Fibroblast of peridontal ligament (primary cell): ENCODE results near the gene RBP3.
A peak's percentile ranks its signal among the peaks of the same experiment; 100 is the strongest.
"Not testable (repeated sequence)": the region's sequence is repeated elsewhere in the genome, so short reads cannot be mapped to it uniquely, and the experiment has no call there.

Source experiments
- DNase-seq: peaks from one replicate; pipeline ENCODE4 v3.0.0-alpha.2; 2010; ENCODE audit errors: extremely low read depth

Gene RBP3

DNA sequence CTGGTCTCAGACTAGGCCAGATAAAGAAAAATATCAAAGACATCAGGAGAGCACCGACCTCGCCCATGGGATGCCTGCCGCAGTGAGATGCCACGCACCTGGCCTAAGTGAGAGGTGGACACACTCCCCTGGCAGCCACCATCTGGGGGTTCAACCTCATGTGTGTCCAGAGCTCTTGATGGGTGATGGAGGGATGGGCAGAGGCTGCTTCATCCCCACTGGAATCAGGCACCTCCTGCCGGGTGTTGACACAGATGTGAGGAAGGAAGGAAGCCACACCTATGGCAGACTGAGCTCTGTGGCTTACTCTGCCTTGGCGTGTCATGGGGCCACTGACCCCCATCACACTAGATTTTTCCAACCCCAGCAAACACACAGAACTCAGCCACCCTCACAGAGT is 24.6 kb downstream of the RBP3 start:
- no peak for DNase-seq

DNA sequence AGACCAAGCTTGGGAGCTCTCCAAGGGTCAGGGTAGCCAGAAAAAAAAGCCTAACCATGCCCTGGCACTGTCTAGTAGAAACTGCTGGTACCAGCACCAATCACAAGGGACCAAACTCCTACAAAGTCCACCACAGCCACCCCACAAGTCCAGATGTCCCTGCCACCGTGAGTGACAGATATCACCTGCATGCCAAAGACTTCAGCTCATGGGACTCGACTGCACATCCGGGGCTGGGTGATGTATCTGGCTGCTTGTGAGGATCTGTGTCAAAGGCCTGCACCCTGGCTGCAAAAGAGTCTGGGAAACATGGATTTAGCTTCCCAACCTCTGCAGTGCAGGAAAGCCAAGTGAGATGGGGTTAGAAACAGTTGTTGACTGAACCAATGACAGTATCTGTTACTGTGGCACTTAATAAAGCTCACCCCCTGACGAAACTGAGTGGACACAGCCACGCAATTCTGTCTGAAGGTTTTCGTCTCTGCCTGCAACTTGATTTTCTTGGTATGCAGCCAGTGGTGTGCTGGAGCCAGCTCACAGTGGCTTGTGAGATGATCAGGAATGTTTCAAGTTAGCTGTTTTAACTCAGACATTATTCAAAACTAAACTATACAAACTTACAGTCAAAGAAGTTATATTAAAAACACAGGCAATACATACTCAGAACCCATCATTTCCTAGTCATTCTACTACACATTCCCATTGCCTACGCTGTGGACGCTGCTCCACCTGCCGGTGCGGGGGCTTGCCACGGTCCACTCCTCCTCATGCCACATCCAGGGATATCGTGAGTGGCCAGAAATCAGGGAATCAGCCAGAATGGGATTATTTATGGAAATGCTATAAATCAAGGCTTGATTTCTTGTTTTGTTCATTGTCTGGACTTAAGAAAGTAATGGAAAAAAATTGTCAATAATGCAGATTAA is 26.7 kb downstream of the RBP3 start:
- peak; percentile 87 for DNase-seq

DNA sequence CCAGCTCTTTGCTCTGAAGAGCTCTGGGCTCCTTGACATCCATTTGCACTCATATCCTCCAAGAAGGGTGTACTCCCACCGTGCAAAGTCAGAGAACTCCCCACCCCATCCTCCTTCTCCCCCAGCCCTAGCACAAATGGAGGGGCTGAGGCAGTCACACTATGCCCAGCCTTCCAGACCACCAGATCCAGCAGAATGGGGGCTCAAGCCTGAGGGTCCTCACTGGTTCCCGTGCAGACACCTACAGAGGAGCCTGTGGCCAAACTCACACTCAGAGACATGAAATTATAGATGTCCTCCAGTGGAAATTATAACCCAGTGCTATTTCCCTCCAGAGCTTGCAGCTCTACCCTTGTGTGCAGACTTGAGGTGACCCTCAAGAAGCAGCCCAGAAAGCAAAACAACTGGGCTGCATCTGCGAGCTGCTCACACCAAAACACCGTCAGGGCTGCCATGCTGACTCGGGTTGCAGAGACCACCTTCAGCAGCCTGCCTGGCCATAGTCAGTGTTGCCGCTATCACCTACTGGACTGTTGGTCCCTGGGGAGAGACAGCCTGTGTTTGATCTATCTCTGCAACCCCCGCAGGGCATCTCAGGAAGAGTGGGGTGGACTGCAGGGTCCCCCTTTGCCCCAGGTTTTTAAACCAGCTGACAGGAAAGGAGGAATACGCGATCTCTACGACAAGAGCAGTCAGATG is 28.5 kb downstream of the RBP3 start:
- no peak for DNase-seq

DNA sequence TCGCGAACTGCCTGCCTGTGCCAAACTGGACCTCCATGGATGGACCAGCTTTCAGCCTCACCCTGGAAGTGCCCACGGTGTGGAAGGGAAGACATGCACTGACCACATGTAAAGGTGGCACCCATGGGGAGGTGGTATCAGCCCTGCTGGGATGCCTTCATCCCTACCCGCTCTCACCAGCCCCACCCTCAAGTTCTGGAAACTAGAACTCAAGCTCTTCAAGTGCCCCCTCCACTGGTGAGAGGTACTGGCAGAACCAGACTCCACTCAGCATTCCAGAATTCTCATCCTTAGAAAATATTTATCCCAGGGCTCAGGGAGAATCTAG is 30.0 kb downstream of the RBP3 start:
- no peak for DNase-seq

DNA sequence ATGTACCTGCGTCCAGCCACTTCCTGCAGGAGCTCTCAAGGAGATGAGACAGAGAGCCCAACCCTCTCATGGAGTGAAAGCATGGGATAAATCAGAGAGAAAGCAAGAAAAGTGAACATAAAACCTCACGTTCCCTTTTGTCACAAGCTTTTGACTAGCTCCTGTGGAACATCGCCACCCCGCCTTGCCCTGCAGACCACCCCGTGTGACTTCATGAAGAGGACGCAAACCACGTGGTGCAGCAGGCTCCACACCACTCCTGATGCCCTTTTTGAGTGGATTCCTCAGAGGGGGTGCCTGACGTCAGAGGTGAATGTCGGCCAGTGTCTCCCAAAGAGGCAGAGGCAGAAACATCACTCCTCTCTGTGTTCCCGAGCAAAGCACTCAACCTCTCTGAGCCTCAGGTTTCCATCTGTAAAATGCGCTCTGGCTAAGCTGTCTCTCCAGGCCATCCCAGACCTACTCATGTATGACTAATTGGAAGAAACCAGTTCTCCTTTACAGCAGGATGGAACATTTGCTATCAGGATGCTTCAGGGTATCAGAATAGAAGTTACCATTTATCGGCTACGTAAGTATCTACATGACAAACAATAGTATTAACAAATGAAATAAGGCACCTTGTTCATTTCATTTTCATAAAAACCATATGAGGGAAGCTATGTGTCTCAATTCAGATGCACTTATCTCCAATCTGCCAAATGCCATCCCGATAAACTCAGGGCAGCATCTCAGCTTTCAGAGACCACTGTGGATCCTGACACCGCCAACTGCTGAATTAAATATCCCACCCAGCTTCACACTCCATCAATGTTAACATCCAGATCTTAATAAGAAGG is 30.7 kb downstream of the RBP3 start:
- DNase-seq: no peak

DNA sequence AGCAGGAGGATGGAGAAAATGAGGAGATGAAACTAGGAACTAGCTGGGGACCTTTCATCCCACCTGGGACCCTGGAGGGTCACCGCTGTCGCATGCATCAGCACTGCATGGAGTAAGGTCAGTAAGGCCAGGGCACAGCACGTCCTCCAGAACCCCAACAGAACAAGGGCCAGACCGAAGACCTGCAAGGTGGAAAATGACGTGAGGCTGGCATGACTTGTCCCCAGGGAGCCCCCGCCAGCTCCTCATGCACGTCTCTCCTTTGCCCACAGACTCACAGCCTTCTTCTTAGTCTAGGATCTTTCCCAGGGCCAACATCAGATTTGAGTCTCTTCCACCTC is 31.3 kb downstream of the RBP3 start:
- DNase-seq: no peak

DNA sequence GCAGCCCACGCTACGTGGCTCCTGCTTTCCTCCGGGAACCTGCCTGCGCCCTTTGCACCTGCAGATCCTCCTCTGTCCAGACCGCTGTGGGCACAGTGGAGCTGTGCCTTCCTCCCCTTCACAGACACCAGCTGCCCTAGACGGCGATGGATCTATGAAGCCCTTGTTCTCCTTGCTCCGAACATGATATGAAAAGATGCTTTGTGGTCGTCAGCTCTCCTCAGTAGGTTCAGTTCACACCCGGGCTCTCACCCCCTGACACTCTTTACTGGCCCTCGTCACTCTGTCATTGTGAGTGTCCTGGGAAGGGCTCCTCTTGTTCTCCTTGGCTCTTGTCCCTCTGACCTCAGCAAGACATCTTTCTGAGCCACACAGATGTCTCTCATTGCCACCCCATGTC is 31.7 kb downstream of the RBP3 start:
- DNase-seq: no peak

DNA sequence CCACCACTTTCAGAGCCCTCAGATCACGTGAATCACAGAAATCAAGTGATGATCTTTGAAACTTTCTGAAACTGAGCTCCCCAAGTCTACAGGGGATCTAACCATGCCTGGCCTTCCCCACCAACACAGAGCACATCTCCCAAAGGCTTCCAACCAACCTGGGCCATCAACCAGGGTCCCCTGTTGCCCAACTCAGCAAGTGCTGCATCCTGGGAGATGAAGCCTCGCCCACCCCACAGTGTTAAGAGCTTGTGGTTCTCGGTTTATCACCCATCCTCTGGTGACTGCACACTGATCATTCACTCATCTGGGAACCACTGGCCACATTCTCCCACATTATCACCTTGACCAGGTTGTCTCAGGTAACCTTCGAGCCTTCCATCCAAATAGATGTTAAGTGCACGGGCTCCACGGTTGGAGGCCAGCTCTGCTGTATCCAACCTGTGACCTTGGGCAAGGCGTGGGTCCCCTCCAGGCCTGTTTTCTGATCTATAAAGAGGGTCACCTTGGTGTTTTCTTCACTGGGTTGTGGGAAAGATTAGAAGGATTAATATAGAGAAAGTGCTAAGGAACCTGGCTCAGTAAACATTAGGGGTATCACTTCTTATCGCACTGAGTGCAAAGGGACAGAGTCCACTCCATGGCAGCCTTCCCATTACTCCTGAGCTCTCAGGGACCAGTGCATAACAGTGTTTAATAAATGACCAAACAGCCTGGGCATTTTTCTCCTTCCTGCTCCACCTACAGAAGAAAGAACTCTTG is 32.4 kb downstream of the RBP3 start:
- no peak for DNase-seq

DNA sequence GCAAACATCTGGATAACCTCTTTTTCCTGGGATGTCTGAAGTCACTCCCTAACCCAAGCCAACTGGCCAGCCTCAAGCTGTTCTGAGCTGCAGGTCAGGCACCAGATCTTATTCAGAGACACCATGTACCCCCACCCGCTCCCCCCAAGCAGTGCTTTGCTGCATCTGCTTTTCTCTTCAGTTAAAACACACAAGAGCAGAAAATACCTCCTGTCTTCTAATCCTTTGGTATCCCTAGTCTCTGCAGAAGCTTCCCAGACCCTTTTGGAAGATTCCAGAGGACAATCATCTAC is 32.9 kb downstream of the RBP3 start:
- no peak for DNase-seq

DNA sequence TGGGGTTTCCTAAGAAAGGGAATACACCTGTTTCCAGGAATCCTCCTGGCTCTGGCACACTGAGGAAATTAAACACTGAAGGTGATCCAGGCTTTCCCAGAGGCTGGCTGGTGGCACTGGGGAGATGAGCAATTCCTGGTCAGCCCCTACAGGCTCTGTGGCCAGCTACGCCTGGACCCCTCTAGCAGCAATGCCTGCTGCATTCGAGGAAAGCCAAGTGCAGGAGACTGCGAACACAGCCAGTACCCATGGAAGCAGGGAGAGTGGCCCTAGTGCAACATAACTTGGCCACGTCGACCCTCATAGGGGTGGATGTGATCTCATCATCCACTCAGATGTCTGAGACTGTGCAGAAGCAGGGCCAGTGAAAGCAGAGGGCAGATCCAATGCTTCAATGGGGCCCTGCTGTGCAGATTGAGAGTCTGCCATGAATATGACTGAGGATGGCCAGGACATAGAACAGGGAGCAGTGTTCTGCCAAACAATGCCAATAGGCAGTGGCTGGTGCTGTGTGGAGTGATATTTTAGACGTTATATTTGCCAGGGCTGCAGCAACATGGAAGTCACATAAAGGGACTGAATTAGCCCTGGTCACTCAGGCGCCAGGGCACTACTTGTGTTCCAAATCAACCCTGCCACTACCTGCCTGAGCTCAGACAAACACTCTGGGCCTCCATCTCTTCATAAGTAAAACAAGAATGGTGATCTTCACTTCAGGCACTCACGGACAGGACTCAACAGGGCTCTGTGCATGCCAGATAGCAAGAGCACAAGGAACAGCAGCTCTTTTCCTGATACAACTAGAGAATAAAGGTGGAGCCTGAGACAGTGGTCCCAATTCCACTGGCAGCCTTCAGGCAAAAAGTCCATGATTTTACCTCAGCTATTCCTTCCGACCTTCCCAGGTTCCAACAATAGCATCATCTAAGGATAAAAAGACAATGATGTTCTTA is 33.5 kb downstream of the RBP3 start:
- DNase-seq: no peak

DNA sequence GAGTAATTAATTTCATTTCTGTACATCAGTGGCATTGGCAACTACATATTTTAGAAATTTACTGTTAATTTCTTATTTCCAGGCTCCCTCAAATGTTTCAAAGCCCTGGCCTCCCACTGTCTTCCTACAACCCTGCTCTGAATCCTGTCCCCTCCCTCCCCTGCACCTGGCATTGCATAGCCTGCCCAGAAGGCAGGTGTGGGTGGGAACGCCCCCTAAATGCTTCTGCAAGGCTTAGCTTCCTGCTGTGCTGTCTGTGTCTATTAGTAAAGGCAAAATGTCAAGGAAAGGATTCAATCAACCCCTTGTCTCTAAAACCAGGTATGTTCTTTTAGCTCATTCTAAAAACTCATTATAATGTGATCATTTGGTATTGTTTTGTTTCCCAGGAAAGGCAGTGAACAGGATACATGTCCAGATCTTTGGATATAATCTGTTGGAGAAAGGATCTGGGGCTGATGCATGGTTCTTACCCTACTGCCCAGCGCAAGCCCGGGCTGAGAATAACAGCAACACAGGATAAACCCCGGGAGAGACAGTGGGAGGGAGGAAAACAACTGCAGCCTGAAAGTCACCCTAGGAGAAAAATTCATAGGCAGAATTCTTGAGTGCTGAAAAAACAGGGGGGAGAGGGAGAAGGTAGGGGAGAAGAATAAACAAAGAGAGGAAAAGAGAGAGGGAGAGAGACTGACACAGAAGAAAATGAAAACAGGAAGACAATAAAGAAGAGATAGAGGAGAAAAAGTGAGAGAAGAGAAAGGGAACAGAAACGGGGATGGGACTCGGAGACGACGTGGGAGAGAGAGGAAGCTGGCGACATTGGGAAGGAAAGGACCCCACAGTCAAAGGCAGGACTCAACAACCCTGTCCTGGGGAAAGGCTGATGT is 35.3 kb downstream of the RBP3 start:
- DNase-seq: no peak

DNA sequence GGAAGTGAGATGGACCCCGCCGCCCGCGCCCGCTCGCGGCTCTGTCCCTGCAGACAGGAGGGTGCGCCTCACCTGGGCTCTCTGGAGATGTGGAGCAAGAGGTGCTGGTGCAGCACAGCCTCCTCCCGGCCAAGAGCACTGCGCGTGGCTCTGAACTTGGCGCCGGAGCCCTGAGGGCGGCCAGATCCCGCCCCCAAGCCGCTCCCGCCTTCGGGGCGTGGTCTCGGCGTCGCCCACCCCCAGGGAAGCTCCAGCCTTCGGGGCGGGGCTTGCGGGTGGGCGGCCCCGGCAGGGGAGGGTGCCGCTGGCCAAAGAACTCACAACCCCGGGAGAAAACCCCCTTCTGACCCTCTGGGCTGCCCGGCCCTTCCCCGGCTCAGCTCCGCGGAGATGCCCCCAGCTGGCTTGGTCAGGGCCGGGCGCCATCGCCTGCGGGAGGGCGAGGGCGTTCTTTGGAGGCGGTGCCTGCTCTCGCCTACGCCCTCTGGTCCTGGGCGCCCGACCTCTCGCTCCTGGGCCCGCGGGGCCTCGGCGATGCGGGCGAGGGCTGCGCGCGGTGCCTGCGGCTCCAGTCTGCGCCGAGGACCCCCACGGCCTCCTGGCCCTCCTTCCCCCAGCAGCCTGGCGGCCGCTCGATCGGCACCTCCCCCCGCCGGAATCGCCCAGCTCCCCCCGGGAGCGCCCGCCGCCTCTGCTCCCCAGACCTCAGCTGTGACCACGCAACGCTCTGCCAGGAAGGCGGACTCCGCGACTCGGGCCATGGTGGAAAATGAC is 36.2 kb downstream of the RBP3 start, which contains the start of gene ZNF488:
ZNF488 (minus strand) TSS at position 146 of the 774 bp plus-strand sequence. CDS start 15,464 bp downstream, outside the sequence.
- peak; percentile 56 for DNase-seq

DNA sequence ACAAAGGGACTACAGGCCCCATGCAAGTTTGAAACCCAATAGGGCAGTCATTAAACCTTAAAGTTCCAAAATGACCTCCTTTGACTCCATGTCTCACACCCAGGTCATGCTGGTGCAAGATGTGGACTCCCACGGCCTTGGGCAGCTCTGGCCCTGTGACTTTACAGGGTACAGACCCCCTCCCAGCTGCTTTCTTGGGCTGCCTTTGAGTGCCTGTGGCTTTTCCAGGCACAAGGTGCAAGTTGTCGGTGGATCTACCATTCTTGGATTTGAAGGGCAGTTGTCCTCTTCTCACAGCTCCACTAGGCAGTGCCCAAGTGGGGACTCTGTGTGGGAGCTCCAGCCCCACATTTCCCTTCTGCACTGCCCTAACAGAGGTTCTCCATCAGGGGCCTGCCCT is 37.9 kb downstream of the RBP3 start:
- DNase-seq: not testable (repeated sequence)

DNA sequence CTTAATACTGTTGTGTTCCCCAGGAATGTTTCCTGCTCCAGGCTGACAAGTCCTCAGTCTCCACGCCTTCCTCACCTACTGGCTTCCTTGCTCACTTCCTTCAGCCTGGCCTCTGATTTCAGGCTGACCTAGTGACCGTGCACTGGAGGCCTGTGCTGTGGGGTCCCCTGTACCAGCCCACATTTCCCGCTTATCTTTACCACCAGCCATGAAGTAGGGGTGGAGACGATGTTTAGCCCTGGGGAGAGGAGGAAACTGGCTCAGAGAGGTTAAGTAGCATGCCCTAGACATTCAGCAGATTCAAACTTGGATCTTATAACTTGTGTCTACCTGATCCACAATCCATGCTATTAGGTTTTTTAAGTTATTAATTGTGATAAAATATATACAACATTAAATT is 40.7 kb downstream of the RBP3 start:
- DNase-seq: no peak

DNA sequence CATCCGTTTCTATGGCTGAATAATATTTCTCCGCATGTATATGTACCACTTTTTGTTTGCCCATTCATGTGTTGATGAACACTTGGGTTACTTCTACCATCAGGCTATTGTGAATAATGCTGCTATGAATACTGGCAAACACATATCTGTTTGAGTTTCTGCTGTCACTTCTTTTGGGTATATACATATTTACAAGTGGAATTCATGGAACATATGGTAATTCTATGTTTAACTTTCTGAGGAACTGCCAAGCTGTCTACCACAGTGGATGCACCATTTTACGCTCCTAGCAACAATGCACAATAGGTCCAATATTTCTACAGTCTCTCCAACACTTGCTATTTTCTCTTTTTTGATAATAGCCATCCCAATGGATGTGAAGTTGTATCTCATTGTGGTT is 41.5 kb downstream of the RBP3 start:
- DNase-seq: no peak

DNA sequence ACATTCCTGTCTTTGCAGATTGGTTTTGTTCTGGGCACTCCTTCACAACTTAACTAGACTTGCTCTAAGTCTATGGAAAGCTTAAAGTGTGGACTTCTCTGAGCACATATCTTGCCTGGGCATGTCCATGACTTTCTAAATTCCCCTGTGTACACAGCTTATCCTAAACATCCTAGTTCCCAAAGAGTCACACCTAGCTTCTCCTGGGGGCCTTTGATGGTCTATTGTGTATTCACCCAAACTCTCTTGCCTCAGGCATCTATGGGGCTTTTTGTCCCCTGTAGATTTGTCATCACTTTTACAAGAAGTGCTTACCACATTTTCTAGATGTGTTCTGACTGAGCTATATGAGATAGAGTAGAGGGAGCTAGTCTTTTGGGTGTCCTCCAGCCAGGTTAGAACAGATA is 48.2 kb downstream of the RBP3 start:
- DNase-seq: peak; percentile 20

DNA sequence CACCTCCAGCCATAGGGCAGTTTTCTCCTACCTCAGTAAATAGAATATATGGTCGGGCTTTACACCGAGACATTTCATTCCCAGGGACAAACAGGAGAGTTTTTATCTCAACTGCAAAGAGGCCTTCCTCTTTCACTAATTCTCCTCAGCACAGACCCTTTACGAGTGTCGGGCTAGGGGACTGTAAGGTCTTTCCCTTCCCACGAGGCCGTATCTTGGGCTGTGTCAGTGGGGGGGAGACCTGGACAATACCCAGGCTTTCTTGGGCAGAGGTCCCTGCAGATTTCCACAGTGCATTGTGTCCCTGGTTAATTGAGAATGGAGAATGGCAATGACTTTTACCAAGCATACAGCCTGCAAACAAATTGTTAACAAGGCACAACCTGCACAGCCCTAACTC is 49.1 kb downstream of the RBP3 start:
- no peak for DNase-seq

DNA sequence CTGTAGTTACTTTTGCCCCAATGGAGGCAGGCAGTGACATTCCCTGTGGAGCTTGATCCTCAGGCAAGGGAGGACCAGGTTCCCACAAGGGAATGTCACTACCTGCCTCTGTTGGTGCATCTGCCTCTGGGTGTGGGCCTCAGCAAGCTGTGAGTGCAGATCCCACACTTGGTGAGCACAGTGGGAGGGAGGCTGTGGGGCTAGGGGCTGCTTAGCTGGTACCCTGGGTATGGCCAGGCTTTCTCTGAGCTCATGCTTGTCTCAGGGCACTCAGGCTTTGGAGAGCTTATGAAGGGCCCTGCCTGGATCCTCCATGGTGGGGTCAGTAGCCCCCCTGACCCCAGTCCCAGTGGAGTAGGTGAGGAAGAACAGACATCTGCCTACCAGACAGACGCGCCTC is 52.1 kb downstream of the RBP3 start:
- DNase-seq: no peak

DNA sequence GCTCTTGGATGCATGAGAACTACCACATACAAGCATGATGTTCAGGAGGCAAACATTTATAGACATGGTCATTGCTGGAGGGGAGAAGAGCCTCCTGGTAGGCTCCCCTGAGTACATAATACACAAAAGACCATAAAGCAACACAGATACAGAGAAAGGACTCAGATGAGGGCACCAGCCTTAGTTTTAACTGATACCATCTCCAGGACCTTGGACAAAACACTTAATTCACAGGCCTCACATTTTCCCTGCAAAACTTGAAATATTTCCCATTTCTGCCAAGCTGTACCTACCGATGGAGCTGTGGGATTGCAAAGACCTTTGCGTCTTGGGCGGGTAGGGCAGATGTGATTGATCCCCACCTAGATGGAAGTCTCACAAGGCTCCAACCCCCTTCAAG is 52.6 kb downstream of the RBP3 start:
- DNase-seq: no peak
